HepG2 (cell line): ENCODE results near the gene BRIP1. TPM values are rescaled to one million over a fixed set of nuclear protein-coding genes. Genes with fewer than 3 reads are reported as not detected.

Experiments used
- ATAC-seq: fragments of 200-7000 bp; cut with Tn5 transposase; 3 replicates; pipeline ENCODE4 v1.9.1; 2020; ENCODE audit warnings: mild to moderate bottlenecking, moderate library complexity
- BruUV-seq: library from RNA; stranded (reverse); fragments of 400-500 nt; replicated peaks from 2 replicates; lab custom pipeline; 2021; lab: Mats Ljungman, UMichigan
- CTCF ChIA-PET: fragments of 300-600 bp; formaldehyde crosslinking; extraction: SDS; loops from one replicate; lab custom pipeline; 2021; ENCODE audit warnings: low total read pairs, inconsistent platforms, low intra/inter-chr PET ratio; lab: Yijun Ruan, JAX
- POLR2A ChIA-PET: fragments of 350-600 bp; sonication (Branson Sonifier 250); formaldehyde crosslinking; loops from one replicate; lab custom pipeline; 2020; ENCODE audit warnings: antibody characterized with exemption, inconsistent platforms; lab: Yijun Ruan, JAX
- DNase-seq: peaks from one replicate; pipeline ENCODE4 v3.0.0-alpha.2; 2015; ENCODE audit warnings: low spot score
- FAIRE-seq: peaks from 3 replicates; lab custom pipeline; 2011; peaks lifted over from hg19 to GRCh38; lab: Jason Lieb, UNC
- H2AFZ ChIP-seq: one replicate; pipeline ENCODE4 v1.6.1; 2011; ENCODE audit warnings: low read length, inconsistent platforms
- H3K27ac ChIP-seq: fragments of 300-600 bp; 3 replicates; pipeline ENCODE4 v1.8.0; 2011; ENCODE audit warnings: mixed run types, mild to moderate bottlenecking, mixed read lengths, low read length, inconsistent platforms; ENCODE audit not compliant: insufficient read depth; ENCODE audit errors: extremely low read length
- H3K27me3 ChIP-seq, 2 experiments: fragments of 200-600 bp in 1 of 2; 2 replicates in 1 of 2; 3 replicates in 1 of 2; pipeline versions ENCODE4 v1.6.0 to v1.8.0; 2011; ENCODE audit warnings: low read length in 2 of 2, mild to moderate bottlenecking in 2 of 2, moderate library complexity in 2 of 2, inconsistent platforms in 1 of 2; ENCODE audit not compliant: insufficient read depth in 2 of 2, control insufficient read depth in 1 of 2
- H3K36me3 ChIP-seq, 2 experiments: fragments of 200-600 bp in 1 of 2; replicated peaks in 1 of 2; 2 replicates in 1 of 2; 3 replicates in 1 of 2; pipeline versions ENCODE4 v1.5.1 to v1.8.0; 2011; ENCODE audit warnings: low read length in 2 of 2, inconsistent platforms in 1 of 2; ENCODE audit not compliant: insufficient read depth in 2 of 2, control insufficient read depth in 1 of 2
- H3K4me1 ChIP-seq: 2 replicates; pipeline ENCODE4 v1.5.1; 2012; ENCODE audit warnings: low read length, inconsistent platforms; ENCODE audit not compliant: insufficient read depth
- H3K4me2 ChIP-seq: 2 replicates; pipeline ENCODE4 v1.6.0; 2011; ENCODE audit warnings: low read depth, low read length, inconsistent platforms
- H3K4me3 ChIP-seq, 3 experiments: fragments of 200-600 bp in 1 of 3; sonication (generic), shearing (Covaris generic) in 1 of 3; replicated peaks in 1 of 3; 2 replicates each; pipeline ENCODE4 v1.5.1; 2011 to 2016; ENCODE audit warnings: low read length in 3 of 3, inconsistent platforms in 2 of 3, low read depth in 2 of 3, mild to moderate bottlenecking in 2 of 3, control low read depth in 1 of 3, mixed read lengths in 1 of 3; ENCODE audit not compliant: insufficient read depth in 1 of 3
- H3K79me2 ChIP-seq: one replicate; pipeline ENCODE4 v1.6.1; 2011; ENCODE audit warnings: low read length, inconsistent platforms; ENCODE audit not compliant: insufficient read depth
- H3K9ac ChIP-seq: 2 replicates; pipeline ENCODE4 v1.6.0; 2011; ENCODE audit warnings: mild to moderate bottlenecking, low read depth, low read length, inconsistent platforms; ENCODE audit not compliant: insufficient read depth
- H3K9me3 ChIP-seq: 2 replicates; pipeline ENCODE4 v1.5.1; 2012; ENCODE audit warnings: mild to moderate bottlenecking, low read length
- H4K20me1 ChIP-seq: 2 replicates; pipeline ENCODE4 v1.6.0; 2011; ENCODE audit warnings: inconsistent platforms, mild to moderate bottlenecking, low read length, moderate library complexity; ENCODE audit not compliant: insufficient read depth
- CBX5 ChIP-seq: sonication (generic); formaldehyde crosslinking; IDR thresholded peaks from 2 replicates; pipeline ENCODE4 v1.4.0; 2020; ENCODE audit warnings: missing genetic modification reagents, borderline replicate concordance
- FIP1L1 ChIP-seq: fragments of 200-400 bp; formaldehyde crosslinking; IDR thresholded peaks from 2 replicates; pipeline ENCODE4 v1.6.1; 2018; ENCODE audit warnings: low read depth, mild to moderate bottlenecking, low read length, moderate library complexity, borderline replicate concordance; ENCODE audit not compliant: insufficient read depth
- HNF4G ChIP-seq, 2 experiments: sonication (generic) in 1 of 2; formaldehyde crosslinking in 1 of 2; IDR thresholded peaks; 2 replicates each; pipeline versions ENCODE4 v1.4.0 to v1.6.1; 2011 to 2020; ENCODE audit warnings: borderline replicate concordance in 2 of 2, low read depth in 2 of 2, mild to moderate bottlenecking in 2 of 2, low read length in 1 of 2, missing genetic modification reagents in 1 of 2, moderate library complexity in 1 of 2
- LCORL ChIP-seq, 2 experiments: fragments of 450-650 bp in 1 of 2; sonication (generic) in 1 of 2; formaldehyde crosslinking in 1 of 2; IDR thresholded peaks; 2 replicates each; pipeline versions ENCODE4 v1.5.0 to v1.6.1; 2017 to 2020; ENCODE audit warnings: antibody characterized with exemption in 1 of 2, missing genetic modification reagents in 1 of 2
- NFKBIZ ChIP-seq: IDR thresholded peaks from 2 replicates; pipeline ENCODE4 v1.6.1; 2018; ENCODE audit warnings: missing genetic modification reagents, missing compliant biosample characterization
- ZFP62 ChIP-seq: sonication (generic); formaldehyde crosslinking; IDR thresholded peaks from 2 replicates; pipeline ENCODE4 v1.4.0; 2020; ENCODE audit warnings: missing genetic modification reagents
- ZNF33B ChIP-seq: sonication (generic); formaldehyde crosslinking; IDR thresholded peaks from 2 replicates; pipeline ENCODE4 v1.5.1; 2020; ENCODE audit warnings: mild to moderate bottlenecking, missing genetic modification reagents
- ZNF550 ChIP-seq: sonication (generic); formaldehyde crosslinking; IDR thresholded peaks from 2 replicates; pipeline ENCODE4 v1.4.0; 2020; ENCODE audit warnings: mild to moderate bottlenecking, missing genetic modification reagents, borderline replicate concordance
- in situ Hi-C: cut with HindIII; loops from 2 replicates; pipeline ENCODE4 v1.10.0; 2017; ENCODE audit warnings: low pct_unique_long_range_greater_than_20kb; ENCODE audit not compliant: extremely low pct_ligation_motif_present
- intact Hi-C: fragments of 100-400 bp; cut with micrococcal nuclease; formaldehyde crosslinking; loops from one replicate; pipeline ENCODE4 v1.10.0; 2022; ENCODE audit not compliant: unreplicated experiment
- polyA plus RNA-seq, 8 experiments: library from polyadenylated mRNA; depleted of rRNA in 3 of 8; stranded (reverse) in 7 of 8; unstranded in 1 of 8; fragments of >200 nt; fragmentation: Illumina TruSeq in 4 of 8; extraction: Trizol in 4 of 8; gene quantifications; 2 replicates each; pipeline versions ENCODE4 v1.2.1 to v1.2.3, GENCODE V29; 2011 to 2016; ENCODE audit warnings: low read depth in 4 of 8, missing spikeins in 1 of 8, mixed read lengths in 1 of 8; ENCODE audit not compliant: insufficient read depth in 1 of 8
- total RNA-seq, 5 experiments: library from RNA; depleted of rRNA; stranded (reverse); fragments of >200 nt; fragmentation: Illumina TruSeq; extraction: Trizol; gene quantifications; 2 replicates each; pipeline ENCODE4 v1.2.3, GENCODE V29; 2016; ENCODE audit warnings: low read depth in 1 of 5
- TF ChIP-seq, protein P1 (sequence below), 2 experiments: sonication (generic) in 1 of 2; formaldehyde crosslinking in 1 of 2; IDR thresholded peaks; 2 replicates each; pipeline versions ENCODE4 v1.6.1 to v1.9.0; 2014 to 2022; ENCODE audit warnings: antibody characterized with exemption in 1 of 2, borderline replicate concordance in 1 of 2, inconsistent platforms in 1 of 2, low read depth in 1 of 2, missing genetic modification reagents in 1 of 2

BRIP1 gene
- total and polyA plus RNA-seq, 2 of the 13 experiments (the other 11 are each of a cell fraction or from before 2014, with no cell fraction given), result 3.8 to 27.7 TPM

DNA sequence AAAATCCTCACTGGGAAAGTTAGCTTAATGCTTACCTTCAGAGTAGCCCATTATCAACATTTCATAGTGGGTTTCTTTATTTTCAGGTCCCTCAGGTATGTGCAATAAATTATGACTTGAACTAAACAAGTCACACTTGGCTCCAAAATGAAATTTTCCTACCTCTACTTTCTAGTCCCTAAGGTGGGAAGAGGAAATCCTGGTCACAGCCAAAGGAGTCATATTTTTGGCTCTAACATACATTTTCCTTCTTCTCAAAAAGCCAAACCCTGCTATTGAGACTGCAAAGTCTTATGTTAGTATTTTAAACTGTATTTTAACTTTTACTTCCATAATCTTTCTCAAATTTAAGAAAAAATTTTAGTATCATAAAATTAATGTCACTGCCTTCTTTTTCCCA lies 128.9 kb downstream of the BRIP1 start:
- Histone ChIP-seq H3K4me3 (no peak overlapping the region), H4K20me1 (no peaks in the 10 kb centered on the region), H3K27me3 (no peaks in the 10 kb centered on the region), H3K9me3 (no peaks in the 10 kb centered on the region), H3K79me2 (no peaks in the 10 kb centered on the region), H3K4me1 (no peaks in the 10 kb centered on the region), H3K27ac (no peak overlapping the region), H3K9ac (no peak overlapping the region), H3K4me2 (no peak overlapping the region), H3K36me3 (no peaks in the 10 kb centered on the region; a peak in 3 of 5 replicates), H2AFZ (no peak overlapping the region)
- POLR2A ChIA-PET, result no interaction called here
- FAIRE-seq, result no peak
- intact Hi-C loops (no loop called here), in situ Hi-C loops (no loop called here)
- ATAC-seq, result no peak
- BruUV-seq, result no TSS peak
- TF ChIP-seq ZFP62 (CRISPR knock-in tag) (no peak), NFKBIZ (no peak), HNF4G (IDR thresholded peaks at IDR 0.05; ENCODE audit: borderline replicate concordance, low read depth, low read length) (no peak), HNF4G (CRISPR knock-in tag; IDR thresholded peaks at IDR 0.05; ENCODE audit: borderline replicate concordance, low read depth) (no peak), FIP1L1 (no peak), ZNF33B (CRISPR knock-in tag) (no peak), CBX5 (CRISPR knock-in tag) (no peak), LCORL (IDR thresholded peaks at IDR 0.05) (no peak), LCORL (CRISPR knock-in tag; IDR thresholded peaks at IDR 0.05) (no peak), ZNF550 (CRISPR knock-in tag) (no peak)
- TF ChIP-seq, protein P1, sequence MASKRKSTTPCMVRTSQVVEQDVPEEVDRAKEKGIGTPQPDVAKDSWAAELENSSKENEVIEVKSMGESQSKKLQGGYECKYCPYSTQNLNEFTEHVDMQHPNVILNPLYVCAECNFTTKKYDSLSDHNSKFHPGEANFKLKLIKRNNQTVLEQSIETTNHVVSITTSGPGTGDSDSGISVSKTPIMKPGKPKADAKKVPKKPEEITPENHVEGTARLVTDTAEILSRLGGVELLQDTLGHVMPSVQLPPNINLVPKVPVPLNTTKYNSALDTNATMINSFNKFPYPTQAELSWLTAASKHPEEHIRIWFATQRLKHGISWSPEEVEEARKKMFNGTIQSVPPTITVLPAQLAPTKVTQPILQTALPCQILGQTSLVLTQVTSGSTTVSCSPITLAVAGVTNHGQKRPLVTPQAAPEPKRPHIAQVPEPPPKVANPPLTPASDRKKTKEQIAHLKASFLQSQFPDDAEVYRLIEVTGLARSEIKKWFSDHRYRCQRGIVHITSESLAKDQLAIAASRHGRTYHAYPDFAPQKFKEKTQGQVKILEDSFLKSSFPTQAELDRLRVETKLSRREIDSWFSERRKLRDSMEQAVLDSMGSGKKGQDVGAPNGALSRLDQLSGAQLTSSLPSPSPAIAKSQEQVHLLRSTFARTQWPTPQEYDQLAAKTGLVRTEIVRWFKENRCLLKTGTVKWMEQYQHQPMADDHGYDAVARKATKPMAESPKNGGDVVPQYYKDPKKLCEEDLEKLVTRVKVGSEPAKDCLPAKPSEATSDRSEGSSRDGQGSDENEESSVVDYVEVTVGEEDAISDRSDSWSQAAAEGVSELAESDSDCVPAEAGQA (IDR thresholded peaks at IDR 0.05; ENCODE audit: low read depth), result no peak
- TF ChIP-seq, protein P1 (CRISPR knock-in tag; IDR thresholded peaks at IDR 0.05; ENCODE audit: borderline replicate concordance), result no peak
- TF ChIP-seq, all 625 proteins: peak for 0
- CTCF ChIA-PET, result no interaction called here
- no peak for DNase-seq
